Fibroblast of skin of right quadriceps (primary cell): ENCODE measurements around the gene CCNDBP1.
"Not testable (repeated sequence)": the region's sequence is repeated elsewhere in the genome, so short reads cannot be mapped to it uniquely, and the experiment has no call there.

ENCODE experiments used
- DNase-seq: peaks from one replicate; pipeline ENCODE4 v3.0.0-alpha.2; 2013

CCNDBP1 gene

GRCh38 chr15:43218908-43219706 is 33.9 kb downstream of the CCNDBP1 start:
- DNase-seq, result no peak

GRCh38 chr15:43219929-43220928 is 35.0 kb downstream of the CCNDBP1 start:
- no peak for DNase-seq

- no peak for DNase-seq
Observed at GRCh38 chr15:43220991-43221403, 35.8 kb downstream of the CCNDBP1 start, which contains the start of gene EPB42. EPB42 (minus strand) TSS chr15:43221018; CDS start chr15:43220825, 193 bp downstream.

GRCh38 chr15:43221422-43221821 is 36.2 kb downstream of the CCNDBP1 start:
- DNase-seq, result no peak

- DNase-seq, result peak; percentile 52
Observed at GRCh38 chr15:43225201-43225949, 40.2 kb downstream of the CCNDBP1 start.

- not testable (repeated sequence) for DNase-seq
Observed at GRCh38 chr15:43225950-43226255, 40.7 kb downstream of the CCNDBP1 start.

GRCh38 chr15:43226436-43227305 is 41.5 kb downstream of the CCNDBP1 start:
- no peak for DNase-seq

- DNase-seq, result no peak
Observed at GRCh38 chr15:43229977-43230376, 44.8 kb downstream of the CCNDBP1 start.

- no peak for DNase-seq
Observed at GRCh38 chr15:43230640-43231115, 45.5 kb downstream of the CCNDBP1 start.

GRCh38 chr15:43232289-43232874 is 47.2 kb downstream of the CCNDBP1 start:
- DNase-seq, result no peak

- DNase-seq, result no peak
Observed at GRCh38 chr15:43235536-43235935, 50.3 kb downstream of the CCNDBP1 start.

- no peak for DNase-seq
Observed at GRCh38 chr15:43237842-43238470, 52.8 kb downstream of the CCNDBP1 start.

GRCh38 chr15:43238671-43239131 is 53.5 kb downstream of the CCNDBP1 start:
- DNase-seq, result no peak

GRCh38 chr15:43239732-43240491 is 54.7 kb downstream of the CCNDBP1 start:
- DNase-seq, result no peak

GRCh38 chr15:43241100-43241499 is 55.9 kb downstream of the CCNDBP1 start:
- peak; percentile 34 for DNase-seq

GRCh38 chr15:43242616-43243015 is 57.4 kb downstream of the CCNDBP1 start:
- no peak for DNase-seq

- DNase-seq, result no peak
Observed at GRCh38 chr15:43243020-43243645, 57.9 kb downstream of the CCNDBP1 start.

- DNase-seq, result no peak
Observed at GRCh38 chr15:43244092-43244491, 58.9 kb downstream of the CCNDBP1 start.

GRCh38 chr15:43246261-43246774 is 61.1 kb downstream of the CCNDBP1 start:
- DNase-seq, result no peak
